Astrocyte (in vitro differentiated cells and primary cell): ENCODE data around the gene SCNN1A.

Experiments used
- EZH2 ChIP-seq: IDR thresholded peaks from 2 replicates; pipeline ENCODE4 v1.6.1; 2012; ENCODE audit warnings: mild to moderate bottlenecking, low read length, inconsistent platforms; ENCODE audit not compliant: insufficient read depth
- TF ChIP-seq, protein P1 (sequence below): IDR thresholded peaks from 2 replicates; pipeline ENCODE4 v1.5.1; 2011; ENCODE audit warnings: low read depth, mild to moderate bottlenecking, inconsistent platforms, low read length, moderate library complexity; ENCODE audit not compliant: insufficient read depth

GRCh38 chr12:6297170-6297569, 78.2 kb downstream of the SCNN1A start:
- TF ChIP-seq, protein P1, sequence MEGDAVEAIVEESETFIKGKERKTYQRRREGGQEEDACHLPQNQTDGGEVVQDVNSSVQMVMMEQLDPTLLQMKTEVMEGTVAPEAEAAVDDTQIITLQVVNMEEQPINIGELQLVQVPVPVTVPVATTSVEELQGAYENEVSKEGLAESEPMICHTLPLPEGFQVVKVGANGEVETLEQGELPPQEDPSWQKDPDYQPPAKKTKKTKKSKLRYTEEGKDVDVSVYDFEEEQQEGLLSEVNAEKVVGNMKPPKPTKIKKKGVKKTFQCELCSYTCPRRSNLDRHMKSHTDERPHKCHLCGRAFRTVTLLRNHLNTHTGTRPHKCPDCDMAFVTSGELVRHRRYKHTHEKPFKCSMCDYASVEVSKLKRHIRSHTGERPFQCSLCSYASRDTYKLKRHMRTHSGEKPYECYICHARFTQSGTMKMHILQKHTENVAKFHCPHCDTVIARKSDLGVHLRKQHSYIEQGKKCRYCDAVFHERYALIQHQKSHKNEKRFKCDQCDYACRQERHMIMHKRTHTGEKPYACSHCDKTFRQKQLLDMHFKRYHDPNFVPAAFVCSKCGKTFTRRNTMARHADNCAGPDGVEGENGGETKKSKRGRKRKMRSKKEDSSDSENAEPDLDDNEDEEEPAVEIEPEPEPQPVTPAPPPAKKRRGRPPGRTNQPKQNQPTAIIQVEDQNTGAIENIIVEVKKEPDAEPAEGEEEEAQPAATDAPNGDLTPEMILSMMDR: no peak
- TF ChIP-seq EZH2: no peak
